ENCODE data around the gene HMGXB3.
A peak's percentile ranks its signal among the peaks of the same experiment; 100 is the strongest.

The HMGXB3 gene

DNA sequence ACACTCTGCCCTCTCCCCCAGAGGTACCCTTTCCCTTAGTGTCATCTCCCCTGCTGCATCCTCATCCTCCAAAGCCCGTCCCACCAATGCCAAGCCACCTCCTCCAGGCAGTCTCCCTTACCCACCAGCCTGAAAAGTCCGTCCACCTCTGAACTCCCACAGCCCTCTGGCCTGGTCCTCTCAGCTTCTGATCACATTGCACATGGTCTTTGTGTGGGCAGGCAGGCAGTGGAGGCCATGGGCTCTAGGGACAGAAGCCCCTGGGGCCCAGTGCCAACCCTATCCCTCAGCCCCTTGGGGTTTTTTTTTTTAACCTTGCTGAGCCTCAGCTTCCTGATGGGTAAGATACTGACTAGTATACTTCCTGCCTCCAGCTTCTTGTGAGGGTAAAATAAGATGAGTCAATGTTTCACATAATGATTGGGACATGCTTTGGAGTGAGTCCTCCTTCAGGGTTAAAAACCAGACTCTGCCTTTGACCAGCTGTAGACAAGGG is 66.4 kb downstream of the HMGXB3 start:
- DNase-seq (ENCODE audit: low read depth in 2 of 2): no peak

DNA sequence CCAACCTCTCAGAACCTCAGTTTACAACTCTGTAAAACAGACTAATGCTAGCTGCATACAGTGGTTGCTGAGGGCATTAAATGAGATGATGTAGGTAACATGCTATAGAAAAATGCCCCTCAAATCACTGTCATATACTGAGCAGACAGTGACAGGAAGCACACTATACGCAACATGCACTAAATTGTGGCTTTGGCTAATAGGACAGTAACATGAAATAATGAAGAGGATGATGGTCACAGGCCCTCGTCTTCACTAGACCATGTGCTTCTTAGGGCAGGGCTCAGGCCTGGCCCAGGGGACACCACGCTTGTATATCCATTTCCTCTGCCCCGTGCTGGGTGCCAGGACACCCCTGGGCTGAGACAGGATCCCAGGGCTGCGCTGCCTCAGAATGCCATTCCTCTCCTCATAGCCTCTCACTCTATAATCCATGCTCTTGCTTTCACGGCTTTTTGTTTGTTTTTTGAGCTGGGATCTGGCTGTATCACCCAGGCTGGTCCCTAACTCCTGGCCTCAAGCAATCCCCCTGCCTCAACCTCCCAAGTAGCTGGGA is 66.9 kb downstream of the HMGXB3 start:
- DNase-seq (ENCODE audit: low read depth in 2 of 2): no peak

GRCh38 chr5:150068071-150068470 is 67.5 kb downstream of the HMGXB3 start:
- no peak for DNase-seq (ENCODE audit: low read depth in 2 of 2)

- no peak for DNase-seq (ENCODE audit: low read depth in 2 of 2)
These were observed 67.9 kb downstream of the HMGXB3 start for GRCh38 chr5:150068472-150068871.

DNA sequence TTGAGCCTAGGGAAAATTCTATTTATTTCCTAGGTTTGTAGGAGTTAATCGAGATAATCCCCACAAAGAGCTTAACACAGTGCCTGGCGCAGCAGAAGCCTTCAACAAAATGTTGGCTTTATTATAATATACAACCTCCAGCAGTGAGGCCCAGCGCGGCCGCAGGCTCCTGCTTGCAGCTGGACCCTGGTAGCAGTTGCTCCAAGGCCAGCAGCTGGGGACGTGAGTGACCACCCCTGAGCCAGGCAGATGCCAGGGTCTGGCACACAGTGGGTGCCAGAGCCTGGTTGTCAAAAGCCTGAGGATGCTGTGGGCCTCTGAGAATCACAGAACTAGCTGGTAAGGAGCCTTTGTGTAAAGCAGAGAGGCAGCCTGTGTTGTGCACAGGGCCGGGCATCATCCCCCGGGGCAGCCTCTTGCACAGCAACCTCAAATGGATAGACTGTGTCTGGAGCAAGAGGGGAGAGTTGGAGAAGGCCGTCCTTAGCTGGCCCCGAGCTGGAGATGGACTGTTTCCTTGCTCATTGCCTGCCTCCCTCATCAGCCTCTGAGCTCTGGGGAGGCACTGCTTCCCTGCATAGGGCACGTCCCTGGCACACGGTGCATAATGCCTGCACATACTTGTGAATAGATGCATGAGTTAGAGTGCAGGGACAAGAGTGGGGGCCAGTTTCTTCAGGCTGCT is 68.6 kb downstream of the HMGXB3 start:
- no peak for DNase-seq (ENCODE audit: low read depth in 2 of 2)

- DNase-seq (ENCODE audit: low read depth in 2 of 2): no peak
These were observed 69.4 kb downstream of the HMGXB3 start for GRCh38 chr5:150069672-150070627.

DNA sequence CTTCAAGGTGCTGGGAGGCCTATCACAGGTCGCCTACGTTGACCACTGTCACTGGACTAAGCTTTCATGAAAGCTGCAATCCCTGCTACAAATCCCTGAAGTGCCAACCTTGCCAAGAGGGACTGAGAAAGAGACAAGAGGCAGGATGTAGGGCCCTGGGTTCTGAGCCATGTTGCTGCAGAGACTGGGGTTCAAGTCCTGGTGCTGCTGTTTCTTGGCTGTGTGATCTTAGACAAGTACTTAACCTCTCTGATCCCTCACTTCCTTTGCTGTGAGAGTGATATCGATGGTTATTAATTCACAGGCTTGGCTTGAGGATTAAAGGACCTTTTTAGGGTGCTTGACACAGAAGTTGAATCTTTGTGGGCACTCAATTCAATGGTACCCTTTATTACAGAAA is 70.3 kb downstream of the HMGXB3 start:
- no peak for DNase-seq (ENCODE audit: low read depth in 2 of 2)

- no peak for DNase-seq (ENCODE audit: low read depth in 2 of 2)
These were observed 72.6 kb downstream of the HMGXB3 start for GRCh38 chr5:150073086-150073625.

GRCh38 chr5:150073677-150074076 is 73.1 kb downstream of the HMGXB3 start:
- no peak for DNase-seq (ENCODE audit: low read depth in 2 of 2)

GRCh38 chr5:150075233-150075632 is 74.7 kb downstream of the HMGXB3 start:
- no peak for DNase-seq (ENCODE audit: low read depth in 2 of 2)

- DNase-seq (ENCODE audit: low read depth in 2 of 2): no peak
These were observed 75.3 kb downstream of the HMGXB3 start for GRCh38 chr5:150075806-150076205.

- DNase-seq (ENCODE audit: low read depth in 2 of 2): no peak
These were observed 76.5 kb downstream of the HMGXB3 start for GRCh38 chr5:150077060-150077459.

DNA sequence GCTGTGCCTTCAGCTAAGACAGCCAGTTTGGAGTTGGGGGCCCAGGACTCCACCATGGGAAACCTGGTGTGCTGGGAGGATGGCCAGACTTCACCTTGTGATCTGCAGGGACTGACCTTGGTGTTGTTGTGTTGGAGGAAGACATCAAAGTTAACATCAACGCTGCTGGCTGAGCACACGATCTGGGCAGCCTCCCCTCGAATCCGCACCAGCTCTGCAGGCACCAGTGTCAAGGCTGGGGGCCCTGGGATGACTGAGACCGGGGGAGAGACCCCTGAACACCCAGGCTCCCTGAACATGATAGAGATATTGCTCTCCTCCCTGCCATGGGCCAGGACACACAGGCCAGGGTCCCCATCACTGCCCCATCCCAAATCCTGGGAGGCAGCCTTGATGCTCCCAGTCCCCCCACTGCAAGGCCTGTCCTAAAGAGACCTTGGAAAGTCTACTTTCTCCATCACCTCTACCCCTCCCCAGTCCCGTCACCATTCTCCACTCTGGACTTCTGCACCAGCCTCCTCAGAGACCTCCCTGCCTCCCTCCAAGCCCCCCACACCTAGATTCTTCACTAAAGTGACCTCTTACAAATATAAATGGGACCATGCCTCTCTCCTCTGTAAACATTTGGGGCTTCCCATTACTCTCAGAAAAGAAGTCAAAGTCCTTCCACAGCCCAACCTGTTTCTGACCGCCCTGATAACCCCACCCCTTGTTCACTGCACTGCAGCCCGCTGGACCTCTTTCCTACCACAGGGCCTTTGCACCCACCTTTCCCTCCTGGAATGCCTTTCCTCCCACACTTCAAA is 77.7 kb downstream of the HMGXB3 start:
- no peak for DNase-seq (ENCODE audit: low read depth in 2 of 2)

DNA sequence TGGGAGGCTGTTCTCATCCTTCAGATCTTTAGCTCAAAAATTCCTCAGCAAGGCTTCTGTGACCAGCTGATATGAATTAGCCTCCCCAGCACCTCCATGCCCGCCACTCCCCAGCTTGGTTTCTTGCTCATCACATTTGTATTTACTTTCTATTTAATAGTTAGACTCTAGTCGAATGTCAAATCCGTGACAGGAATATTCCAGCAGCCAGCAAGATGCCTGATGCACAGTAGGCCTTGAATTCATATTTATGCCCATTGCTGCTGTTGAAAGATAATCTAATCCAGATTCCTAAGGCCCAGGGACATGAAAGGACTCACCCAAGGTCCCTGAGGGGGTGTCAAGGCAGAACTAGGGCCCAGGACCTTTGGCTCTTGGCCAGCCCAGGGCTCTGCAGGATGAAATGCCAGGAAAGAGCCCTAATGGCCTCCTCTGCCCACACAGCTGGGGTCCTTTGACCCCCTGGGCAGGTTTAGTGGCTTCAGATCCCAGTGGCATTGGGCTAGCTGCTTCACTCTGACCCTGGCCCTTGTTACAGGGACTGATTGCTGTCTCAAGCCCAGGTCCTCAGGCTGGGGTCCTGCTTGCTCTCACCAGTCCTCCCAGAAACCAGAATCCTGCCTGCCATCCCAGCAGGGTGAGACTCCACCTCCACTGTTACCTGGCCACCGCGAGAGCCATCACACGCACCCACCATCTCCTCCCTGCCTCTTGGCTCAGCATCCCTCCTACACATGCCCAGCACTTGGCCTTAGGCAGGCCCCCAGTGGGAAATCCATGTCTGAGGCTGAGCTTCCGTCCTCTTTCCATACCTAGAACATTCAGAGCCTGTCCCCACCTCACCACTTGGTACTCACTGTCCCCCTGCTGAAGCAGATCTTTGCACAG is 78.5 kb downstream of the HMGXB3 start:
- DNase-seq (ENCODE audit: low read depth in 2 of 2): no peak

DNA sequence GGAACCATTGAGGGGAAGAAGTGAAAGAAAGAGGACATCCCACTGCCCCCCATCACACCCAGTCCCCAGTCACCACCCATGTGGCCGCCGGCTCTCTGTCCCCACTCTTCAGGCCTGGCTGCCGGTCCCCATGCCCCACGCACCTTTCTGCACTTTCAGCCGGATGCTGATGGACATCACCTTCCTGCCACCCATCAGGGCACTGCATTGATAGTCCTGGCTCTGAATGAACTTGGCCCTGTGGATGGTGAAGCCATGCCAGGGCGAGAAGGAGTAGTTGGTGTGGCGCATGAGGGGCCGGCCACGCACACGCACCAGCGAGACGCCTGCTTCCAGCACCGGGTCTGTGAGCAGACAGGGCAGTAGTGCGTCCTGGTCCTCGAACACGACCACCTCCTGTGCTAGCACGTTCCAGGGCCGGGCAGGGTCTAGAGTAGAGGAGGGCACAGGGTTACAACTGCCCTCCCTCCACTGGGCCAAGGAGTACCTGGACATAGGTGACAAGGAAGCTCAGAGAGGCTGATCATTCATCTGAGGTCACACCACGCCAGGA is 79.4 kb downstream of the HMGXB3 start:
- no peak for DNase-seq (ENCODE audit: low read depth in 2 of 2)

DNA sequence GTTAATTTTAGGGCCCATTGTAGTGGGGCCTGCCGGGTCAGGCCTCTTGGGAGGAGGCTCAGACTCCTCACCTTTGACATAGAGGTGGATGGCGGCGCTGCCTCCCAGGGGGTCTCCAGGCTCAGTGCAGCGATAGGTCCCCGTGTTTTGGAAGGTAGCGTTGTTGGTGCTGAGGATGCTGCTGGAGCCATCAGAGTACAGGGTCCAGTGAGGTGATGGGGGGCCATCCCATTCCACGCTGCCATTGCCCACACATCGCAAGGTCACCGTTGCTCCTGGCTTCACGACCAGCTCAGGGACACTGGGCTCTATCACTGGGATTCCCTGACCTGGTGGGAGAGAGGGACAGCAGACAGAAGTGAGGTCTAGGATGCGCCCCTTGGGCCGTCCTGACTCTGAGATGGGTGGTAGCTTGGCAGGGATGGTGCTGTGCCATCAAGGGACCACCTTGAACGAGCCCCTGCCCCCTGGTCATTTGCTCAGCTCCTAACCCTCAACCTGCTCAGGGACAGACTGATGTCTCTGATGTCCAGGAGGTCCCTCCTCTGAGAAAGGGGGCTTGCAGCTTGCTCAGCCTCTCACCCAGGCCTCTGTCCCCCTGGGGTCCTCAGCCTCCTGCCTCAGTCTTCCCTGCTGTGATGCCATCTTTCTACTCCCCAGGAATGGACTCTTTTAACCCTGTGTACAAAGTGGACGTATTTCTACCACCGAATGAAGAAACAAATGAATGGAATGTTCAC is 80.3 kb downstream of the HMGXB3 start:
- DNase-seq (ENCODE audit: low read depth in 2 of 2): no peak

- peak in 1 of 2 donors; percentile 7 for DNase-seq (ENCODE audit: low read depth in 2 of 2)
These were observed 81.2 kb downstream of the HMGXB3 start for GRCh38 chr5:150081541-150082283.

GRCh38 chr5:150082374-150082773 is 81.8 kb downstream of the HMGXB3 start:
- DNase-seq (ENCODE audit: low read depth in 2 of 2): no peak

GRCh38 chr5:150082889-150083288 is 82.3 kb downstream of the HMGXB3 start:
- DNase-seq (ENCODE audit: low read depth in 2 of 2): no peak

Data from stimulated activated CD8-positive, alpha-beta memory T cell treated with anti-CD3 and anti-CD28 coated beads, Interleukin-15, amount 100 ng/mL, for 4 hours (primary cell).